ENCODE data around the gene PPM1K. TPM values are rescaled to one million over a fixed set of nuclear protein-coding genes. Genes with fewer than 3 reads are reported as not detected.
A peak's percentile ranks its signal among the peaks of the same experiment; 100 is the strongest.

The PPM1K gene
- total RNA-seq, 4 donors from 2014 or later, result 13.0 to 18.4 (median 13.9) TPM

DNA sequence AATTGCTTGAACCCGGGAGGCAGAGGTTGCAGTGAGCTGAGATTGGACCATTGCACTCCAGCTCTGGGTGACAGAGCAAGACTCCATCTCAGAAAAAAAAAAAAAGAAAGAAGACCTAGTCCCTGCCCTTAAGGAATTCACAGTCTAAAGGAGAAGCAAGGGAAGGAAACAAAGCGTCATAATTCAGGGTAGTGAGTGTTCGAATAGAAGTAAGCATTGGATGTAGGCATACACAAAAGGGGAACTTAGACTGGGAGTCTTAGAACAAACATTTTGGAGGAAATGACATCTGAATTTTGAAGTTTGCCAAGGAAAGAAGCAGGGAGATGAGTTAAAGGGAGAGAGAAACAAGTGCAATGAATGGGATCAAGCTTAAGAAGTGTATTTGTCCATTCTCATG is 32.4 kb downstream of the PPM1K start:
- TF ChIP-seq, protein P1, sequence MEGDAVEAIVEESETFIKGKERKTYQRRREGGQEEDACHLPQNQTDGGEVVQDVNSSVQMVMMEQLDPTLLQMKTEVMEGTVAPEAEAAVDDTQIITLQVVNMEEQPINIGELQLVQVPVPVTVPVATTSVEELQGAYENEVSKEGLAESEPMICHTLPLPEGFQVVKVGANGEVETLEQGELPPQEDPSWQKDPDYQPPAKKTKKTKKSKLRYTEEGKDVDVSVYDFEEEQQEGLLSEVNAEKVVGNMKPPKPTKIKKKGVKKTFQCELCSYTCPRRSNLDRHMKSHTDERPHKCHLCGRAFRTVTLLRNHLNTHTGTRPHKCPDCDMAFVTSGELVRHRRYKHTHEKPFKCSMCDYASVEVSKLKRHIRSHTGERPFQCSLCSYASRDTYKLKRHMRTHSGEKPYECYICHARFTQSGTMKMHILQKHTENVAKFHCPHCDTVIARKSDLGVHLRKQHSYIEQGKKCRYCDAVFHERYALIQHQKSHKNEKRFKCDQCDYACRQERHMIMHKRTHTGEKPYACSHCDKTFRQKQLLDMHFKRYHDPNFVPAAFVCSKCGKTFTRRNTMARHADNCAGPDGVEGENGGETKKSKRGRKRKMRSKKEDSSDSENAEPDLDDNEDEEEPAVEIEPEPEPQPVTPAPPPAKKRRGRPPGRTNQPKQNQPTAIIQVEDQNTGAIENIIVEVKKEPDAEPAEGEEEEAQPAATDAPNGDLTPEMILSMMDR (IDR thresholded peaks at IDR 0.05), result no peak
- DNase-seq (ENCODE audit: low spot score) (no peak), ATAC-seq (ENCODE audit: low FRiP score) (no peak)

- DNase-seq (ENCODE audit: low spot score), result no peak
- TF ChIP-seq, protein P1 (IDR thresholded peaks at IDR 0.05), result no peak
- no peak for ATAC-seq (ENCODE audit: low FRiP score)
Observed at GRCh38 chr4:88247148-88247547, 37.2 kb downstream of the PPM1K start.

- ATAC-seq (ENCODE audit: low FRiP score) (no peak), DNase-seq (ENCODE audit: low spot score) (no peak)
- TF ChIP-seq, protein P1 (IDR thresholded peaks at IDR 0.05), result no peak
Observed at GRCh38 chr4:88246600-88246999, 37.8 kb downstream of the PPM1K start.

GRCh38 chr4:88244816-88245579 is 39.4 kb downstream of the PPM1K start:
- TF ChIP-seq, protein P1 (IDR thresholded peaks at IDR 0.05), result no peak
- ATAC-seq (ENCODE audit: low FRiP score) (no peak), DNase-seq (ENCODE audit: low spot score) (no peak)

- ATAC-seq (ENCODE audit: low FRiP score), result no peak
- TF ChIP-seq, protein P1 (IDR thresholded peaks at IDR 0.05), result no peak
- no peak for DNase-seq (ENCODE audit: low spot score)
Observed at GRCh38 chr4:88244056-88244455, 40.3 kb downstream of the PPM1K start.

GRCh38 chr4:88242144-88242543 is 42.2 kb downstream of the PPM1K start:
- no peak for DNase-seq (ENCODE audit: low spot score)
- peak; percentile 33 for ATAC-seq (ENCODE audit: low FRiP score)
- TF ChIP-seq, protein P1 (IDR thresholded peaks at IDR 0.05), result no peak

- TF ChIP-seq, protein P1 (IDR thresholded peaks at IDR 0.05), result no peak
- DNase-seq (ENCODE audit: low spot score) (no peak), ATAC-seq (ENCODE audit: low FRiP score) (peak; percentile 43)
Observed at GRCh38 chr4:88240297-88240714, 44.1 kb downstream of the PPM1K start.

Data from omental fat pad (tissue), 4 donors.